Body of pancreas (tissue), 4 donors: ENCODE results near the gene OR6T1.

ENCODE experiments used
- POLR2A ChIP-seq, 3 donors: fragments of 450-650 bp; IDR thresholded peaks; one replicate each; pipeline ENCODE4 v1.6.1; 2016; ENCODE audit warnings: antibody characterized with exemption in 3 of 3, mild to moderate bottlenecking in 2 of 3
- TF ChIP-seq, protein P1 (sequence below), 7 experiments: fragments of 450-650 bp in 4 of 7; fragments of 200-600 bp in 3 of 7; sonication (generic) in 3 of 7; IDR thresholded peaks; one replicate each; pipeline ENCODE4 v1.5.1; 2016 to 2019; ENCODE audit warnings: antibody characterized with exemption in 7 of 7

DNA sequence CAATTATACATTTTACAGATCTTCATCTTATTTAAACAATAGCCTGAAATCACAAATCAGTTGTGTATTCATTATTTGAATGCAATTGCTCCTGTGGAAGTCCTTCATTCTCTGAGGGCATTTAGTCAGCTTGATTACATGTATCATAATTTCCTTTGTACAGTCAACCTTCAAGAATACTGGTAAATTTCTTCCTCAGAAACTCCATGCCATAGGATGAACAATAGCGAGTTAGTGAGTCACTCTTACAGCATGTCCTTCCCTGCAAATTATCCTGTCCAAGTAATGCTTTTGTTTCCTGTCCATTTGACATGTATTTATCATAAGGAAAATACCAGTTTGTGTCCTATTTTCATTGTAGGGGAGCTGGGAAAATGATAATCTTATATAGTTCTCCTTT, 30.2 kb upstream of the OR6T1 start:
- TF ChIP-seq POLR2A (IDR thresholded peaks at IDR 0.05) = no peak
- TF ChIP-seq, protein P1, sequence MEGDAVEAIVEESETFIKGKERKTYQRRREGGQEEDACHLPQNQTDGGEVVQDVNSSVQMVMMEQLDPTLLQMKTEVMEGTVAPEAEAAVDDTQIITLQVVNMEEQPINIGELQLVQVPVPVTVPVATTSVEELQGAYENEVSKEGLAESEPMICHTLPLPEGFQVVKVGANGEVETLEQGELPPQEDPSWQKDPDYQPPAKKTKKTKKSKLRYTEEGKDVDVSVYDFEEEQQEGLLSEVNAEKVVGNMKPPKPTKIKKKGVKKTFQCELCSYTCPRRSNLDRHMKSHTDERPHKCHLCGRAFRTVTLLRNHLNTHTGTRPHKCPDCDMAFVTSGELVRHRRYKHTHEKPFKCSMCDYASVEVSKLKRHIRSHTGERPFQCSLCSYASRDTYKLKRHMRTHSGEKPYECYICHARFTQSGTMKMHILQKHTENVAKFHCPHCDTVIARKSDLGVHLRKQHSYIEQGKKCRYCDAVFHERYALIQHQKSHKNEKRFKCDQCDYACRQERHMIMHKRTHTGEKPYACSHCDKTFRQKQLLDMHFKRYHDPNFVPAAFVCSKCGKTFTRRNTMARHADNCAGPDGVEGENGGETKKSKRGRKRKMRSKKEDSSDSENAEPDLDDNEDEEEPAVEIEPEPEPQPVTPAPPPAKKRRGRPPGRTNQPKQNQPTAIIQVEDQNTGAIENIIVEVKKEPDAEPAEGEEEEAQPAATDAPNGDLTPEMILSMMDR (IDR thresholded peaks at IDR 0.05) = no peak
